ENCODE results near the gene PNPLA3.

Gene PNPLA3

GRCh38 chr22:43957871-43958270 lies 34.3 kb downstream of the PNPLA3 start:
- H3K4me3 ChIP-seq (replicated peaks; ENCODE audit: low read depth, low read length): no peak overlapping the region
- no peak for DNase-seq (ENCODE audit: extremely low read depth, low read depth)
- TF ChIP-seq, protein P1, sequence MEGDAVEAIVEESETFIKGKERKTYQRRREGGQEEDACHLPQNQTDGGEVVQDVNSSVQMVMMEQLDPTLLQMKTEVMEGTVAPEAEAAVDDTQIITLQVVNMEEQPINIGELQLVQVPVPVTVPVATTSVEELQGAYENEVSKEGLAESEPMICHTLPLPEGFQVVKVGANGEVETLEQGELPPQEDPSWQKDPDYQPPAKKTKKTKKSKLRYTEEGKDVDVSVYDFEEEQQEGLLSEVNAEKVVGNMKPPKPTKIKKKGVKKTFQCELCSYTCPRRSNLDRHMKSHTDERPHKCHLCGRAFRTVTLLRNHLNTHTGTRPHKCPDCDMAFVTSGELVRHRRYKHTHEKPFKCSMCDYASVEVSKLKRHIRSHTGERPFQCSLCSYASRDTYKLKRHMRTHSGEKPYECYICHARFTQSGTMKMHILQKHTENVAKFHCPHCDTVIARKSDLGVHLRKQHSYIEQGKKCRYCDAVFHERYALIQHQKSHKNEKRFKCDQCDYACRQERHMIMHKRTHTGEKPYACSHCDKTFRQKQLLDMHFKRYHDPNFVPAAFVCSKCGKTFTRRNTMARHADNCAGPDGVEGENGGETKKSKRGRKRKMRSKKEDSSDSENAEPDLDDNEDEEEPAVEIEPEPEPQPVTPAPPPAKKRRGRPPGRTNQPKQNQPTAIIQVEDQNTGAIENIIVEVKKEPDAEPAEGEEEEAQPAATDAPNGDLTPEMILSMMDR (IDR thresholded peaks at IDR 0.05; ENCODE audit: low read depth, low read length, missing control alignments): no peak

DNA sequence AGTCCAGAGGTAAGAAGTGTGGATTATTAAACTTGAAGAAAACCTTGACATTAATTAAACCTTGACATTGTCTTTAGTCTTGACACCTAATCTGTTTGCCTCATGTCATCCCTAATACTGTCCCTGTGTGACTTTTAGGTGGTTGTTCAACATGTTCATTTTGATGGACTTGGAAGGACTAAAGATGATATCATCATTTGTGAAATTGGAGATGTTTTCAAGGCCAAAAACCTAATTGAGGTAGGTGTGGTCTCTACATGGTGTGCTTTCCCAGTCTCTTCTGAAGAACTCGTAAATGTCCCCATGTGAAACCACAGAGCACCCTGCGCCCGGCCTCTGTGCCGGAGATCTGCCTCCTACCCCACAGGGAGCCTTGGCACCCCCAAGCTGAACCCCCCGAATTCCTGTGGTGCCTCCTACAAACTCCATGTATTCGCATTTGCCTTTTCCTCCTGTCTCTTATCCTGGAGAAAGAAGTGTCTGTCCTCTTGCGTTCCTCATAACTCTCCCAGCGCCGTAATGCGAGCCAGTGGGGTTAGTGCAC lies 40.8 kb downstream of the PNPLA3 start:
- DNase-seq (ENCODE audit: extremely low read depth, low read depth): no peak
- no peak overlapping the region for H3K4me3 ChIP-seq (replicated peaks; ENCODE audit: low read depth, low read length)
- TF ChIP-seq, protein P1 (IDR thresholded peaks at IDR 0.05; ENCODE audit: low read depth, low read length, missing control alignments): no peak

DNA sequence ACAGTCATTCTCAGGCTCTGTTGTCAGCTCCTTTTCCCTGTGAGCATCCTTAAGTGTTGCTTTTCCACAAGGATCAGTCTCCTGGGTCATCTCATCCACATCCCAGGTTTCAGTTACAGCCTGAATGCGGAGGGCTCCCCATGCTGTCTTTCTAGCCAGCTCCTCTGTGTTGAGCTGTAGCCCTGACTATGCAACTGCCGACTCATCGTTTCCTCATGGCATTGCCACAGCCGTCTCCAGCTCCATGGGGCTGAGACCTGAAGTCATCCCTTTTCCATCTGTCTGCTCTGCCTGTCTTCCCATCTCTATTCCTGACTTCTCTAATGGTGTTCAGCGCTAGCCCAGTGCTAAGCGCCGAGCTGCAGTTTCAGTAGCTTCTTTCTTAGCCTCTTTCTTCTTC lies 43.5 kb downstream of the PNPLA3 start:
- DNase-seq (ENCODE audit: extremely low read depth, low read depth): no peak
- TF ChIP-seq, protein P1 (IDR thresholded peaks at IDR 0.05; ENCODE audit: low read depth, low read length, missing control alignments): no peak
- no peak overlapping the region for H3K4me3 ChIP-seq (replicated peaks; ENCODE audit: low read depth, low read length)

DNA sequence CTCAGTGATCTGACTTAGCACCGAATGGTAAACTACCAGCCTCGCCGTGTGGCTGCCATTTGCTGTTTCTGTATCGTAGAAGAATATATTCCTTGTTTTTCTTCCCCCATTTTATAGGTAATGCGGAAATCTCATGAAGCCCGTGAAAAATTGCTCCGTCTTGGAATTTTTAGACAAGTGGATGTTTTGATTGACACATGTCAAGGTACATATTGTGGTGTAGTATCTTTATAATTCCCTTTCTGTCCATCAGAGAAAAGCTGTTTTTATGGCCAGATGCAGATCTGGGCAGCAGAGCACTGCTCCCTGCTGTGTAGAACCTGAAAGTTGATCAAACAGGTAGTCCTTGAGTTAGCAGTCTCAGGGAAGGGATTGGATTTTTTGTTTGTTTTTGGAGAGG lies 45.0 kb downstream of the PNPLA3 start:
- TF ChIP-seq, protein P1 (IDR thresholded peaks at IDR 0.05; ENCODE audit: low read depth, low read length, missing control alignments): no peak
- DNase-seq (ENCODE audit: extremely low read depth, low read depth): no peak
- no peak overlapping the region for H3K4me3 ChIP-seq (replicated peaks; ENCODE audit: low read depth, low read length)

DNA sequence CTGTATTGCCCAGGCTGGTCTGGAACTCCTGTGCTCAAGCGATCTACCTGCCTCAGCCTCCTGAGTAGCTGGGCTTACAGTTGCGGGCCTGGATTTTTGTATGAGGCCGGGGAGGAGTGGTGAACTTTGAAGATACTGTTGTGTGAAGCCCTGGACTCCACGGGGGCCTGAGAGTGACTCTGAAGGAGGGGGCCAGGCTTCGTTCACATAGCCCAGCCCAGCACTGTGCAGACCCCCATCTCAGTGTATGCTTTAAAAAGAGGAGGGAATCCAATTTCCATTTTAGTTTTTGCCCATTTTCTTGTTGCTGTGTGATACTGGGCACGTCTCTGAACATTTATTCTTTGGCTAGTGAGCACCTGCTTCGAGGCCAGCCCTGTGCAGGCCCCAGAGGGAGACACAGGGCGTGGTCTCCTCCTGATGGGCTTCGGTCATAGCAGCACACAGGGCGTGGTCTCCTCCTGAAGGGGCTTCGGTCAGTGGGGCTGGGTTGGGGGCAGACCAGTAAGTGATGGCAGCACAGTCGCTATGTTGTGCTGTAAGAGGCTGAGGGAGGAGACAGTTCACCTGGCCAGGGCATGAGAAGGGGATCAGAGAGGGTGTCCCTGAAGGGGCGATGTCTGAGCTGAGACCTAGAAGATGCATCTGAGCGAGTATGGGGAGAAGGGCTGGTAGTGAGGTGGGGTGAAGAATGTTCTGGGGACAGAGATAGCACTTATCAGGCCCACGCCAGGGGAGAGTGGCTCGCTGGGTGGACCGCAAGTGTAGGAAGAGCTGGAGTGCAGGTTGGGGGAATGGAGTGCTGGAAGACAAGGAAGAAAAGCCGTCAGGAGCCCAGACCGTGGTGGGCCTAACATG lies 45.6 kb downstream of the PNPLA3 start:
- DNase-seq (ENCODE audit: extremely low read depth, low read depth): no peak
- H3K4me3 ChIP-seq (replicated peaks; ENCODE audit: low read depth, low read length): no peak overlapping the region
- TF ChIP-seq, protein P1 (IDR thresholded peaks at IDR 0.05; ENCODE audit: low read depth, low read length, missing control alignments): no peak

GRCh38 chr22:43969989-43970755 lies 46.6 kb downstream of the PNPLA3 start:
- TF ChIP-seq, protein P1 (IDR thresholded peaks at IDR 0.05; ENCODE audit: low read depth, low read length, missing control alignments): no peak
- no peak overlapping the region for H3K4me3 ChIP-seq (replicated peaks; ENCODE audit: low read depth, low read length)
- DNase-seq (ENCODE audit: extremely low read depth, low read depth): no peak

All from HFF-Myc (cell line).